ENCODE data around the gene PLOD3. TPM values are rescaled to one million over a fixed set of nuclear protein-coding genes. Genes with fewer than 3 reads are reported as not detected.

Gene PLOD3
- total RNA-seq, 2 donors from 2014 or later: 53.9 to 65.5 TPM

- Mint-ChIP-seq H3K4me1 (peaks cover 14% of the 10 kb centered on the region), H3K4me3 (no peak overlapping the region)
Observed at GRCh38 chr7:101175664-101176063, 41.7 kb downstream of the PLOD3 start.

GRCh38 chr7:101174322-101174854, 43.0 kb downstream of the PLOD3 start:
- DNase-seq: peak; percentile 77
- Mint-ChIP-seq H3K27me3 (ENCODE audit: insufficient read depth) (peaks cover 100% of the 10 kb centered on the region), H3K9me3 (peaks cover 2% of the 10 kb centered on the region), H3K4me3 (peak overlapping the region; percentile 39), H3K36me3 (ENCODE audit: low read depth) (peaks cover 2% of the 10 kb centered on the region), H3K27ac (no peak overlapping the region), H3K4me1 (peaks cover 14% of the 10 kb centered on the region)
- H3K36me3 ChIP-seq (ENCODE audit: control insufficient read depth, insufficient read depth, low read length): no peaks in the 10 kb centered on the region
- TF ChIP-seq CTCF (conservative IDR thresholded peaks at IDR 0.05): no peak
- H3K4me3 ChIP-seq (ENCODE audit: low read length): no peak overlapping the region
- H3K4me1 ChIP-seq (ENCODE audit: control insufficient read depth, insufficient read depth, low read length): peaks cover 3% of the 10 kb centered on the region
- H3K9me3 ChIP-seq (ENCODE audit: control insufficient read depth, low read length): no peaks in the 10 kb centered on the region
- no peak overlapping the region for H3K9ac ChIP-seq (ENCODE audit: extremely low read depth, low read length, poor library complexity, severe bottlenecking)
- 35 to 44% methylated on average over 25 to 27 of the region's 28 CpGs for WGBS, 2 experiments (ENCODE audit: insufficient coverage in 1 of 2, insufficient read length in 1 of 2)
- peaks cover 91% of the 10 kb centered on the region for H3K27me3 ChIP-seq (ENCODE audit: control insufficient read depth, insufficient read depth, low read length, poor library complexity, severe bottlenecking)
- no peak overlapping the region for H3K27ac ChIP-seq (ENCODE audit: low read depth, low read length)

More at GRCh38 chr7:101175664-101176063, 41.7 kb downstream of the PLOD3 start:
- no peak for DNase-seq
- Histone ChIP-seq H3K4me3 (ENCODE audit: low read length) (no peak overlapping the region), H3K9me3 (ENCODE audit: control insufficient read depth, low read length) (no peaks in the 10 kb centered on the region), H3K36me3 (ENCODE audit: control insufficient read depth, insufficient read depth, low read length) (no peaks in the 10 kb centered on the region), H3K27me3 (ENCODE audit: control insufficient read depth, insufficient read depth, low read length, poor library complexity, severe bottlenecking) (peaks cover 91% of the 10 kb centered on the region), H3K9ac (ENCODE audit: extremely low read depth, low read length, poor library complexity, severe bottlenecking) (no peak overlapping the region), H3K27ac (ENCODE audit: low read depth, low read length) (no peak overlapping the region), H3K4me1 (ENCODE audit: control insufficient read depth, insufficient read depth, low read length) (no peaks in the 10 kb centered on the region)
- peaks cover 2% of the 10 kb centered on the region for H3K36me3 Mint-ChIP-seq (ENCODE audit: low read depth)
- H3K27ac Mint-ChIP-seq: no peak overlapping the region
- peaks cover 100% of the 10 kb centered on the region for H3K27me3 Mint-ChIP-seq (ENCODE audit: insufficient read depth)
- H3K9me3 Mint-ChIP-seq: peaks cover 2% of the 10 kb centered on the region
- TF ChIP-seq CTCF (conservative IDR thresholded peaks at IDR 0.05): no peak
- WGBS, 2 experiments (ENCODE audit: insufficient coverage in 1 of 2, insufficient read length in 1 of 2): 60% methylated on average over 3 of the region's 3 CpGs; no CpG with 5 or more reads in 1 of the 2 experiments

- peak overlapping the region; percentile 39 for H3K4me3 Mint-ChIP-seq
- DNase-seq: peak; percentile 94
- TF ChIP-seq CTCF (conservative IDR thresholded peaks at IDR 0.05): no peak
- Histone ChIP-seq H3K27ac (ENCODE audit: low read depth, low read length) (no peak overlapping the region), H3K9me3 (ENCODE audit: control insufficient read depth, low read length) (no peaks in the 10 kb centered on the region), H3K4me3 (ENCODE audit: low read length) (no peak overlapping the region), H3K4me1 (ENCODE audit: control insufficient read depth, insufficient read depth, low read length) (peaks cover 3% of the 10 kb centered on the region), H3K9ac (ENCODE audit: extremely low read depth, low read length, poor library complexity, severe bottlenecking) (no peak overlapping the region), H3K27me3 (ENCODE audit: control insufficient read depth, insufficient read depth, low read length, poor library complexity, severe bottlenecking) (peaks cover 91% of the 10 kb centered on the region), H3K36me3 (ENCODE audit: control insufficient read depth, insufficient read depth, low read length) (no peaks in the 10 kb centered on the region)
- H3K9me3 Mint-ChIP-seq: peaks cover 2% of the 10 kb centered on the region
- H3K4me1 Mint-ChIP-seq: peaks cover 14% of the 10 kb centered on the region
- WGBS, 2 experiments (ENCODE audit: insufficient coverage in 1 of 2, insufficient read length in 1 of 2): 22 to 24% methylated on average over 12 to 16 of the region's 16 CpGs
- peaks cover 2% of the 10 kb centered on the region for H3K36me3 Mint-ChIP-seq (ENCODE audit: low read depth)
- H3K27ac Mint-ChIP-seq: no peak overlapping the region
- peaks cover 100% of the 10 kb centered on the region for H3K27me3 Mint-ChIP-seq (ENCODE audit: insufficient read depth)
Observed at GRCh38 chr7:101173752-101174244, 43.6 kb downstream of the PLOD3 start.
